ENCODE results near the gene DAZAP1.

The DAZAP1 gene

GRCh38 chr19:1457892-1458291, 50.5 kb downstream of the DAZAP1 start:
- TF ChIP-seq LEF1 (IDR thresholded peaks at IDR 0.05; ENCODE audit: borderline replicate concordance) (no peak), CTBP1 (IDR thresholded peaks at IDR 0.05; ENCODE audit: borderline replicate concordance) (no peak), NFRKB (IDR thresholded peaks at IDR 0.05) (no peak), ELF4 (IDR thresholded peaks at IDR 0.05) (no peak), L3MBTL2 (conservative IDR thresholded peaks at IDR 0.05) (no peak), SUZ12 (IDR thresholded peaks at IDR 0.05) (no peak), FOXA1 (IDR thresholded peaks at IDR 0.05) (no peak), FOXM1 (IDR thresholded peaks at IDR 0.05; ENCODE audit: borderline replicate concordance) (no peak)
- ChIA-PET CTCF (no interaction called here), POLR2A (interaction anchor here (1.0 to 1.4 kb wide), 2 partner anchors 11 to 14 kb away, joined by 3 read pairs; no protein-coding TSS in a partner anchor)
- no peak for DNase-seq (ENCODE audit: extremely low spot score)

- ChIA-PET POLR2A (no interaction called here), CTCF (no interaction called here)
- DNase-seq (ENCODE audit: extremely low spot score) = no peak
- TF ChIP-seq L3MBTL2 (conservative IDR thresholded peaks at IDR 0.05) = no peak
- no peak for TF ChIP-seq CTBP1 (IDR thresholded peaks at IDR 0.05; ENCODE audit: borderline replicate concordance)
- TF ChIP-seq NFRKB (IDR thresholded peaks at IDR 0.05) = no peak
- no peak for TF ChIP-seq FOXK2 (IDR thresholded peaks at IDR 0.05)
- no peak for TF ChIP-seq FOXM1 (IDR thresholded peaks at IDR 0.05; ENCODE audit: borderline replicate concordance)
These were observed 52.1 kb downstream of the DAZAP1 start for GRCh38 chr19:1459479-1459878.

GRCh38 chr19:1460033-1460995, 52.9 kb downstream of the DAZAP1 start:
- TF ChIP-seq NFRKB (IDR thresholded peaks at IDR 0.05) (no peak), L3MBTL2 (conservative IDR thresholded peaks at IDR 0.05) (no peak), HDGF (IDR thresholded peaks at IDR 0.05; ENCODE audit: borderline replicate concordance) (no peak), ZNF384 (IDR thresholded peaks at IDR 0.05) (no peak), ARNT (IDR thresholded peaks at IDR 0.05) (no peak), CTBP1 (IDR thresholded peaks at IDR 0.05; ENCODE audit: borderline replicate concordance) (no peak), FOXA1 (IDR thresholded peaks at IDR 0.05) (no peak), BHLHE40 (IDR thresholded peaks at IDR 0.05; ENCODE audit: borderline replicate concordance) (no peak), ELF4 (IDR thresholded peaks at IDR 0.05) (no peak), LEF1 (IDR thresholded peaks at IDR 0.05; ENCODE audit: borderline replicate concordance) (no peak), FOXK2 (IDR thresholded peaks at IDR 0.05) (no peak), PKNOX1 (IDR thresholded peaks at IDR 0.05) (no peak), SP1 (IDR thresholded peaks at IDR 0.05) (no peak)
- POLR2A ChIA-PET = no interaction called here
- DNase-seq (ENCODE audit: extremely low spot score) = no peak
- CTCF ChIA-PET = no interaction called here

DNA sequence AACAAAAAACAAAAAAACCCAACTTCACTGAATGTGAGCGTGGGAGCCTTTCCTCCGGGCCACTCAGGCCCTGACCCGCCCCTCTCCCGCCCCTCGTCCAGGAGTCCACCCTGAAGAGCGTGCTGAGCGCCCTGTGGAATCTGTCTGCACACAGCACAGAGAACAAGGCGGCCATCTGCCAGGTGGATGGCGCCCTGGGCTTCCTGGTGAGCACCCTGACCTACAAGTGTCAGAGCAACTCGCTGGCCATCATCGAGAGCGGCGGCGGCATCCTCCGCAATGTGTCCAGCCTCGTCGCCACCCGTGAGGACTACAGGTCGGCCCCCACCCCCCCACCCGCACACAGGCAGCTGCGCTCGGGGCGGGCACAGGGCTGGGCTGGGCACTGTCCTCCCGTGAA, 54.5 kb downstream of the DAZAP1 start:
- POLR2A ChIA-PET = no interaction called here
- DNase-seq (ENCODE audit: extremely low spot score) = no peak
- CTCF ChIA-PET = no interaction called here
- no peak for TF ChIP-seq LEF1 (IDR thresholded peaks at IDR 0.05; ENCODE audit: borderline replicate concordance)
- no peak for TF ChIP-seq CTBP1 (IDR thresholded peaks at IDR 0.05; ENCODE audit: borderline replicate concordance)
- no peak for TF ChIP-seq FOXK2 (IDR thresholded peaks at IDR 0.05)

DNA sequence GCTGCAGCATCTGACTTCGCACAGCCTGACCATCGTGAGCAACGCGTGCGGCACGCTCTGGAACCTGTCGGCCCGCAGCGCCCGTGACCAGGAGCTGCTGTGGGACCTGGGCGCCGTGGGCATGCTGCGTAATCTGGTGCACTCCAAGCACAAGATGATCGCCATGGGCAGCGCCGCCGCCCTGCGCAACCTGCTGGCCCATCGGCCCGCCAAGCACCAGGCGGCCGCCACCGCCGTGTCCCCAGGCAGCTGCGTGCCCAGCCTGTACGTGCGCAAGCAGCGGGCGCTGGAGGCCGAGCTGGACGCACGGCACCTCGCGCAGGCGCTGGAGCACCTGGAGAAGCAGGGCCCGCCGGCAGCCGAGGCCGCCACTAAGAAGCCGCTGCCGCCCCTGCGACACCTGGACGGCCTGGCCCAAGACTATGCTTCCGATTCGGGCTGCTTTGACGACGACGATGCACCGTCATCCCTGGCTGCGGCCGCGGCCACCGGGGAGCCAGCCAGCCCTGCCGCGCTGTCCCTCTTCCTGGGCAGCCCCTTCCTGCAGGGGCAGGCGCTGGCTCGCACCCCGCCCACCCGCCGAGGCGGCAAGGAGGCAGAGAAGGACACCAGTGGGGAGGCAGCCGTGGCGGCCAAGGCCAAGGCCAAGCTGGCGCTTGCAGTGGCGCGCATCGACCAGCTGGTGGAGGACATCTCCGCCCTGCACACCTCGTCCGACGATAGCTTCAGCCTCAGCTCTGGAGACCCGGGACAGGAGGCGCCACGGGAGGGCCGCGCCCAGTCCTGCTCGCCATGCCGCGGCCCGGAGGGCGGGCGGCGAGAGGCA, 58.0 kb downstream of the DAZAP1 start:
- CTCF ChIA-PET = no interaction called here
- no peak for DNase-seq (ENCODE audit: extremely low spot score)
- TF ChIP-seq CTBP1 (IDR thresholded peaks at IDR 0.05; ENCODE audit: borderline replicate concordance) (no peak), ZNF384 (IDR thresholded peaks at IDR 0.05) (no peak), HDGF (IDR thresholded peaks at IDR 0.05; ENCODE audit: borderline replicate concordance) (no peak), NFRKB (IDR thresholded peaks at IDR 0.05) (no peak)
- POLR2A ChIA-PET = interaction anchor here (1.1 kb wide), 2 partner anchors 20 to 197 kb away, joined by 3 to 4 read pairs; partner anchors contain the start of gene CIRBP

DNA sequence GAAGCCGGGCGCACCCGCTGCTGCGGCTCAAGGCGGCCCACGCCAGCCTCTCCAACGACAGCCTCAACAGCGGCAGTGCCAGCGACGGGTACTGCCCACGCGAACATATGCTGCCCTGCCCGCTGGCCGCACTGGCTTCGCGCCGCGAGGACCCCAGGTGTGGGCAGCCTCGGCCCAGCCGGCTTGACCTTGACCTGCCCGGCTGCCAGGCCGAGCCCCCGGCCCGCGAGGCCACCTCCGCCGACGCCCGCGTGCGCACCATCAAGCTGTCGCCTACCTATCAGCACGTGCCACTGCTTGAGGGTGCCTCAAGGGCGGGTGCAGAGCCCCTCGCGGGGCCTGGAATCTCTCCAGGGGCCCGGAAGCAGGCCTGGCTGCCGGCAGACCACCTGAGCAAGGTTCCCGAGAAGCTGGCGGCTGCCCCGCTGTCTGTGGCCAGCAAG, 58.7 kb downstream of the DAZAP1 start:
- TF ChIP-seq FOXA1 (IDR thresholded peaks at IDR 0.05) (no peak), FOXM1 (IDR thresholded peaks at IDR 0.05; ENCODE audit: borderline replicate concordance) (no peak), CTBP1 (IDR thresholded peaks at IDR 0.05; ENCODE audit: borderline replicate concordance) (no peak)
- POLR2A ChIA-PET = interaction anchor here (0.8 to 1.1 kb wide), 3 partner anchors 11 to 197 kb away, joined by 3 to 4 read pairs (median 3); partner anchors contain the start of gene CIRBP
- DNase-seq (ENCODE audit: extremely low spot score) = no peak
- CTCF ChIA-PET = no interaction called here

GRCh38 chr19:1466461-1467214, 59.3 kb downstream of the DAZAP1 start:
- POLR2A ChIA-PET = interaction anchor here (0.8 to 1.1 kb wide), 3 partner anchors 11 to 198 kb away, joined by 3 to 4 read pairs (median 3); partner anchors contain the start of gene CIRBP
- no peak for DNase-seq (ENCODE audit: extremely low spot score)
- CTCF ChIA-PET = no interaction called here
- TF ChIP-seq BHLHE40 (IDR thresholded peaks at IDR 0.05; ENCODE audit: borderline replicate concordance) (no peak), HDGF (IDR thresholded peaks at IDR 0.05; ENCODE audit: borderline replicate concordance) (no peak), ELF4 (IDR thresholded peaks at IDR 0.05) (no peak), NFRKB (IDR thresholded peaks at IDR 0.05) (no peak), SUZ12 (IDR thresholded peaks at IDR 0.05) (no peak)

Measured in HEK293T (cell line).